ENCODE data around the gene STIM1. TPM values are rescaled to one million over a fixed set of nuclear protein-coding genes. Genes with fewer than 3 reads are reported as not detected.

The STIM1 gene
- total RNA-seq, 4 donors from 2014 or later = 65.2 to 150 (median 92.6) TPM

- no peaks in the 10 kb centered on the region for H3K36me3 ChIP-seq
- H3K9me3 ChIP-seq = no peaks in the 10 kb centered on the region
- H3K4me1 ChIP-seq = peaks cover 31 to 70% (median 57%) of the 10 kb centered on the region in 4 donors
- H3K27ac ChIP-seq (replicated peaks in 1 of 4) = no peak overlapping the region
- TF ChIP-seq CTCF (IDR thresholded peaks at IDR 0.05) (no peak), POLR2AphosphoS5 (IDR thresholded peaks at IDR 0.05) (no peak), POLR2A (IDR thresholded peaks at IDR 0.05; ENCODE audit: low read depth) (no peak), EP300 (IDR thresholded peaks at IDR 0.05) (no peak)
- DNase-seq (ENCODE audit: extremely low spot score) = no peak
- WGBS = 96% methylated on average over 1 of the region's 1 CpG
- no peak overlapping the region for H3K4me3 ChIP-seq
- intact Hi-C loops (cut with DNase I) = no loop called here
- no peaks in the 10 kb centered on the region for H3K27me3 ChIP-seq
Measured at GRCh38 chr11:3903207-3903896, 47.9 kb downstream of the STIM1 start.

- Histone ChIP-seq H3K9me3 (no peaks in the 10 kb centered on the region), H3K4me3 (no peak overlapping the region), H3K36me3 (no peaks in the 10 kb centered on the region), H3K27me3 (no peaks in the 10 kb centered on the region), H3K4me1 (peaks cover 31 to 77% (median 60%) of the 10 kb centered on the region in 4 donors), H3K27ac (replicated peaks in 1 of 4) (peak overlapping the region in 1 of 4 donors; percentile 45)
- TF ChIP-seq POLR2AphosphoS5 (IDR thresholded peaks at IDR 0.05) (no peak), POLR2A (IDR thresholded peaks at IDR 0.05; ENCODE audit: low read depth) (no peak)
- 78% methylated on average over 5 of the region's 5 CpGs for WGBS
- intact Hi-C loops (cut with DNase I) = no loop called here
- no peak for DNase-seq (ENCODE audit: extremely low spot score)
Measured at GRCh38 chr11:3904228-3904627, 48.8 kb downstream of the STIM1 start.

DNA sequence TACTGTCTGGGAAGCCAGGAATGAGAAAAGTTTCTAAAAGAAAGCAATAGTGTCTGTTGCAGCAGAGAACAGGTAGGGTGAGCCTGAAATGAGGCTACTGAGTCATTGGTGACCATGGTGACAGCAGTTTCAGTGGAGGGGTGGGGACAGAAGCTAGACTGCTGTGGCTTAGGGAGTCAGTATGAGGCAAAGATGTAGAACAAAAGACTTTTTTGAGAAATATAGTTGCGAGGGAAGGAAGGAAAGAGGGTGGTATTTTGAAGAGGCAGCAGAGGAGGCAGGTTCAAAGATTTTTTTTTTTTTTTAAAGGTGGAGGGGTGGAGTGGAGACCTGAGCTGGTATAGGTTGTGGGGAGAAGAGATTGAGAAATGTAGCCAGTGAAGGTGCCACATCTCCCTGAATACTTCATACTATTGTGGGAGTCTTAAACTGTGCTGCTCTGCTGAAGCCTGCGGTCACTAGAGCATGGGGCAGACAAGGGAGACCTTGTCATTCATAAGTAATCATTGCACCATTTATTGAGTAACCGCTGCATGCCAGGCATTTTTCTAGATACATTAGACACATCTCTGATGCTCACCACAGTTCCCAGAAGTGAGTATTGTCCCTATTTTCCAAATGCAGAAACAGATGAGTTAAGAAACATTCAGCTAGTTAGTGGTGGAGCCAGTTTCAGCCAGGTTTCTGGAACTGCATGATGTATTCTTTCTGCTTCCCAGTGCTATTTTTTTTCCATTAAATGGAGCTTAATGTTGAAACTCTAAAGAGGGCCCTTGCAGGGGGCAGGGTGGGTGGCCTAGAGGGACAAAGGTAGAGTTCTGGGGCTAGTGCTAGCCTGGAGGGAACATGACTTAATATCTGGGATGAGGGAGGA lies 49.9 kb downstream of the STIM1 start:
- no peaks in the 10 kb centered on the region for H3K27me3 ChIP-seq
- 63% methylated on average over 3 of the region's 3 CpGs for WGBS
- H3K27ac ChIP-seq (replicated peaks in 1 of 4) = peak overlapping the region in 3 of 4 donors; percentile 28 to 65 (median 45)
- no peaks in the 10 kb centered on the region for H3K36me3 ChIP-seq
- TF ChIP-seq POLR2AphosphoS5 (IDR thresholded peaks at IDR 0.05) = peak in 1 of 2 donors; percentile 71
- TF ChIP-seq CTCF (IDR thresholded peaks at IDR 0.05) = no peak
- no peak overlapping the region for H3K4me3 ChIP-seq
- peaks cover 31 to 77% (median 60%) of the 10 kb centered on the region in 4 donors for H3K4me1 ChIP-seq
- no peak for DNase-seq (ENCODE audit: extremely low spot score)
- intact Hi-C loops (cut with DNase I) = no loop called here
- no peaks in the 10 kb centered on the region for H3K9me3 ChIP-seq

- H3K4me3 ChIP-seq = no peak overlapping the region
- TF ChIP-seq EP300 (IDR thresholded peaks at IDR 0.05) (no peak), POLR2AphosphoS5 (IDR thresholded peaks at IDR 0.05) (no peak), POLR2A (IDR thresholded peaks at IDR 0.05; ENCODE audit: low read depth) (no peak), CTCF (IDR thresholded peaks at IDR 0.05) (no peak)
- H3K9me3 ChIP-seq = no peaks in the 10 kb centered on the region
- H3K4me1 ChIP-seq = peaks cover 31 to 69% (median 54%) of the 10 kb centered on the region in 4 donors
- 98% methylated on average over 2 of the region's 2 CpGs for WGBS
- H3K36me3 ChIP-seq = no peaks in the 10 kb centered on the region
- intact Hi-C loops (cut with DNase I) = no loop called here
- H3K27ac ChIP-seq (replicated peaks in 1 of 4) = peak overlapping the region in 3 of 4 donors; percentile 28 to 65 (median 45)
- no peak for DNase-seq (ENCODE audit: extremely low spot score)
- H3K27me3 ChIP-seq = no peaks in the 10 kb centered on the region
Measured at GRCh38 chr11:3906166-3906565, 50.7 kb downstream of the STIM1 start.

DNA sequence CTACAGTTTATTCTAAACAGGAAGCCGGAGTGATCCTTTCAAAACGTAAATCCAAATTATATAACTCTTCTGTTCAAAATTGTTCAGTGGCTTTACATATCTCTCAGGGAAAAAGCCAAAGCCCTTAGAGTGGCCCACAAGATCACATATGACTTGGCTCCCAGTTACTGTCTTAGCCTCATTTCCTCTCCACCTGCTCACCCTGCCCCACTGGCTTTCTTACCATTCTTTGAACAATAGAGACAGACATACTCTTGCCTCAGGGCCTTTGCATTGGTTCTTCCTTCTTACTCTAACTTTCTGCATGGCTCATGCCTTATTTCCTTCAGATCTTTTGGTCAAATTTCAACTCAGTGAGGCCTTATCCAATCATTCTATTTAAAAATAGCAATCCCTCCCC lies 52.1 kb downstream of the STIM1 start:
- Histone ChIP-seq H3K27ac (replicated peaks in 1 of 4) (no peak overlapping the region), H3K9me3 (no peaks in the 10 kb centered on the region), H3K4me1 (peaks cover 19 to 55% (median 40%) of the 10 kb centered on the region in 4 donors), H3K36me3 (no peaks in the 10 kb centered on the region), H3K27me3 (no peaks in the 10 kb centered on the region), H3K4me3 (no peak overlapping the region)
- TF ChIP-seq POLR2AphosphoS5 (IDR thresholded peaks at IDR 0.05) = no peak
- no peak for TF ChIP-seq CTCF (IDR thresholded peaks at IDR 0.05)
- TF ChIP-seq POLR2A (IDR thresholded peaks at IDR 0.05; ENCODE audit: low read depth) = no peak
- TF ChIP-seq EP300 (IDR thresholded peaks at IDR 0.05) = no peak
- intact Hi-C loops (cut with DNase I) = no loop called here
- WGBS = 78% methylated on average over 2 of the region's 2 CpGs
- DNase-seq (ENCODE audit: extremely low spot score) = no peak

Data from esophagus muscularis mucosa (tissue), 4 donors.